Ramos (cell line): ENCODE measurements around the gene MINDY2.
"Not testable (repeated sequence)": the region's sequence is repeated elsewhere in the genome, so short reads cannot be mapped to it uniquely, and the experiment has no call there.

Source experiments
- in situ Hi-C: fragments of 300-500 bp; cut with MboI; formaldehyde crosslinking; loops from one replicate; pipeline ENCODE4 v1.14.3; 2022; ENCODE audit warnings: low sequenced_read_pairs; ENCODE audit not compliant: unreplicated experiment

Gene MINDY2

DNA sequence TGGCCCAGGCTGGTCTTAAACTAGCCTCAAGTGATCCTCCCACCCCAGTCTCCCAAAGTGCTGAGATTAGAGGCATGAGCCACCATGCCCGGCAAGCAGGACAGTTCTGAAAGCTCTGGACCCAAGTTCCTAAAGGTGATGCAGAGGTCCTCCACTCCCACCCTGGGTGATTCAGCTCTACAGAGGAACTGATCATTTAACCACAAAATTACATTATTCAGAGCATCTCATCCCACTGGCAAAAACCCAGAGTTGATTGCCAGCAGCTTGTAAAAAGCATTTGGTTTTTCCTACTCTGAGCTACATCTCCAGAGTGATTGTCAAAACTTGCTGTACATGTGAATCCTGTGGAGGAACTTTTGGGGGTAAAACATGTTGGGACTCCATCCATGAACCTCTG lies 102.2 kb downstream of the MINDY2 start:
- in situ Hi-C loops = loop anchor here (25.0 kb wide), 1 partner anchor 636 kb away; no protein-coding TSS in a partner anchor

DNA sequence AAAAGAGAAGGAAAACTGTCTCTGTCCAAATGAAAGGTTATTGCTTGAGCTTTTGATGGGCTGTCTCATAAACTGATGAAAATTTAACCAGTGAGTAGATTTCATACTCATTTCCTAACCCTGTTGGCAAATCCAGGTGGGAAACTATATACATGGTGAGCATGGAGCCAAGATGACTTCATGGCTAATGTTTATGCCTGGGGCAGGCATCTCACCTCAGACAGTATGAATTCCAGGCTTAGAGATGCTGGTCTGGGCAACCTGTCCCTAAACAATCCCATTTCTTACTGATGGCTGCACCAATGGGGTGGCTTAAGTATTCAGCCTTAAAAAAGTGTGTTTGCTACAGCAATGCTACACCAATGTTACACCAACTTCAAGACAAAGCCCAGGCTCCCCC lies 104.2 kb downstream of the MINDY2 start:
- in situ Hi-C loops = no loop called here

DNA sequence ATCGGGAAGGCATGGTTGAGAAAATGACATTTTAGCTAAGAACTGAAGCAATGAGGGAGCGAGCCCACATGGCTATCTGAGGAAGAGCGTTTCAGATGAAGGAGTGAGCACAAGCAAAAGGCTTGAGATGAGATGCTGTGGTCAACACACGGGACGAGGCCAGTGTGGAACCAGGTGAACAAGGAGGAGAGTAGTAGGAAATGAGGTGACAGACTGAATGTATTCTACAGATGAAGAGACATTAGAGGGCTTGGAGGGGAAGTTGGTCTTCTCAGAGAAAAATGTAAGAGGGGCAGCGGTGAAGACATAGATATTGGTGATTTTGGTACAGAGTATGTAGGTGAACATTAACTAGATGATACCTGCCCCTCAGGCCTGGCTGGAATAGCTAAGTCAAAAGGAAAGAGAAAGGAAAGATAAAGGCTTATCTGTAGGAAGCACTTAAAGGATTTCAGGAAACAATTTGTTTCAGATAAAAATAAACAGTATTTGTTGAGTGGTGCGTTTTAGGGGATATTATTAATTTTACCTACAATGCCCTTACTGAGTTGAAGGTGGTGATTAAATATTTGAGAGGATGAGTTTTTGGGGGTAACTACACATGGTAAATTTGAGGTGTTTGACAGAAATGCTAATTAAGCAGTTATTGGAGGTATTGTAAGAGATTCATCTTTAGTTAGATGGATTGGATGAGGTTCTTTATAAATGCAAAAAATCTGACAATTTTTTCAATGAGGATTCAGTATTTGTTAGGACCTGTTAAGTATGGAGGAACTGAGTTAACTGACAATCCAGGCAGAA lies 105.4 kb downstream of the MINDY2 start:
- in situ Hi-C loops = no loop called here

DNA sequence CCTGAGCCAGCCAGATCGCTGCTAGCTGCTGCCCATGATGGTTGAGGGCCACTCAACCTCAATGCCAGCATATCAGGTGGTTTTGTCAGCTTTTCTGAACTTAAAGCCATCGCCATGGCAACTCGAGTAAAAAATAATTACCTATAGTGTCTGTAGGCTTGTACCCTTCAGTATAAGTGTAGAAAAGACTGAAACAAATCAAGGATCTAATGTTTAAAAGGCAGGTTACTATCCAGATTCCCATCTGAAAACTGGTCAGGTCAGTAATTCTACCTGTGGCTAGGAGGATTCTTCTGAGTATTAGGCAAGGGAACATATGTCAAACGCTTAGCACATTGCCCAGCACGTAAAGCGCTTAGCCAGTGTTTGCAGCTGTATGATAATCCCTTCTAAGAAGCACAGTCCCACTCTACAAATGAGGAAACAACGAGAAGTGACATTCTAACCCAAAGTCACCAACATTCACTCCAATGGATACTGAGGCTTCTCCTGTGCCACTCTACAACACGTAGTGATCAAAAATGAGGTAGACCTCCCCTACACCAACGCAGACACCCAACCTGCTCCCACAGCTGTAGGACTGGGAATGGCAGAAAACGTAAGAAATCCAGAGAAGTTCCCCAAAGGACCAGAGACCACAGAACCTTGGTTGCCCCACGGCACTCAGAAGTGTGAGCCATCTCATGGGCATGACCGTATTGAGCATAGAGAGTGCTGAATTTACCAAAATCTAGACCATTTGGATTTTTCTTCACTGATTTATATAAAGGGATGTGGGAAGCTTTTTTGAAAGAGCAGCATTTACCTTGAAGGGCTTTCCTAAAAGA lies 107.1 kb downstream of the MINDY2 start:
- in situ Hi-C loops = no loop called here

DNA sequence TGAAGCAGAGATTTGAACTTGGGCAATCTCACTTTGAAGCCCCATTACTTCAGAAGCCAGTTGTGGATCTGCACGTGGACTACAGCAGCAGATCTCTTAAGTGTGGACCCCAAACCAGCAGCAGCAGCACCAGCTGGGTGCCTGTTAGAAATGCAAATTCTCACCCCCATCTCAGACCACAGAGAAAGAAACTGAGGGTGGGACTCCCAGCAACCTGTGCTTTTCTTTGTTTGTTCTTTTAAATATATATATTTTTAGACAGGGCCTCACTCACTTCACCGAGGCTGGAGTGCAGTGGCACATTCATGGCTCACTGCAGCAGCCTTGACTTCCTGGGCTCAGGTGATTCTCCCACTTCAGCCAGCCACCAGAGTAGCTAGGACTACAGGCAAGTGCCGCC lies 109.2 kb downstream of the MINDY2 start:
- in situ Hi-C loops = no loop called here

DNA sequence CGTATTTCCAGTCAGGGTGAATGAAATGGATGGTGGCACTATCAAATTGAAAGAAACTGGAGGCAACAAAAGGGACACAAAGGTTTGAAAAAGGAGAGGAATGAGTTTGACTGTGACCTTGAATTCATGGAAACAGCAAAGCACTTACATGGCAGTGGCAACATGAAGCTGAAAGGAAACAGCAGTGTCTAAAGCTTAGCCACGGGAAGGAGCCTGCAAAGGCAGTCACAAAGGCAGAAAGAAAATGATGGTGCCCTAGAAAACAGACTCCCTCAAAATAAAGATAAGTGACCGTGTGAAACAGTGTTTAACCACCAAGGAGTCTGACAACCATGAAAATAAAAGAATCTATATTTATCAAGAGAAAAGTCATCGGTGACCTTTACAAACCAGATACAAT lies 111.1 kb downstream of the MINDY2 start:
- in situ Hi-C loops = no loop called here

DNA sequence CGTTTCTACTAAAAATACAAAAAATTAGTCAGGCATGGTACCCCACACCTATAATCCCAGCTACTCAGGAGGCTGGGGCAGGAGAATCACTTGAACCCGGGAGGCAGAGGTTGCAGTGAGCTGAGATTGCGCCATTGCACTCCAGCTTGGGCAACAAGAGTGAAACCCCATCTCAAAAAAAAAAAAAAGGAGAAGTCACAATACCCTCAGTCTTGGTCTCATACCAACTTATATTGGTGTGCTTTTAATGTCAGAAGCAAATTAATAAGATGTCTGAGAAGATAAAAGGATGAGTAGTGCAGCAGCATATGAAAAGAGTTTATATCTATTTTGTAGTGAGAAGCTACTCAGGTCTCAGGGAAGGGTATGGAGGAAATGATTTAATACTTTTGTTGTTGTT lies 112.8 kb downstream of the MINDY2 start:
- in situ Hi-C loops = not testable (repeated sequence)

DNA sequence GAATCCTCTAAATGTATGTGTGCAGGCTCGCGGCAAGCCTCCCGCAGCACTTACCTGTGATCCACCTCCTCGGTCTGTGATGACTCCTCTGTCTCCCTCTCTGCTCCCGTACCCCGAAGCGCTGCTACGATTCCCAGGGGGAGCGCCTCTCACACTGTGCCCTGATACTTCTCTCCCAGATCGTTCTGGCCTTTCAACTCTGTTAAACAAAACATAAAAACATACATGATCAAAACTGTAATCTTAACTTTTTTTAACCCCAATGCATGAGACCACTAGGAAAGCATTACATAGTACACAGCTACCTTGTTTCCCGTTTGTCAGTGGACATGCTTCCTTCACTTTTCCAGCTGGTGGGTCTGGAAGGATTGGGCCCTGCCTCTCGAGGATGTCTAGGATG lies 115.8 kb downstream of the MINDY2 start:
- in situ Hi-C loops = no loop called here

DNA sequence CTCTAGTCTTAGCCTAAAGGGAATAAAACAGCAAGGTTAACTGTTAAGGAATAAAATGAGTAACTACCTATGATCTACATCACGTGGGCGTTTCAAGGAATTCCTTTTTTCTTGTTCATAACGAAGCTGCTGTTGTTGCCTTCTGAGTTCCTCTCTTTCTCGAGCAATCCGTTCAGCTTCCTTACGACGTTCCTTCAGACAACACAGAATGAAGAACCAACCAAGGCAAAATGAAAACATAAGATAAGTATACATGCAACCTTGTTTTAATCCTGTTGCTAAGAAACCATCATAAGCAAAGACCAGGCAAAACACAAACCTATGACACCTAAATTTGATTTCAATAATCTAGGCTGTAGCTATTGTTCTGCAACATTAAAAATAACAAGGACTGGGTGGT lies 118.3 kb downstream of the MINDY2 start:
- in situ Hi-C loops = no loop called here

DNA sequence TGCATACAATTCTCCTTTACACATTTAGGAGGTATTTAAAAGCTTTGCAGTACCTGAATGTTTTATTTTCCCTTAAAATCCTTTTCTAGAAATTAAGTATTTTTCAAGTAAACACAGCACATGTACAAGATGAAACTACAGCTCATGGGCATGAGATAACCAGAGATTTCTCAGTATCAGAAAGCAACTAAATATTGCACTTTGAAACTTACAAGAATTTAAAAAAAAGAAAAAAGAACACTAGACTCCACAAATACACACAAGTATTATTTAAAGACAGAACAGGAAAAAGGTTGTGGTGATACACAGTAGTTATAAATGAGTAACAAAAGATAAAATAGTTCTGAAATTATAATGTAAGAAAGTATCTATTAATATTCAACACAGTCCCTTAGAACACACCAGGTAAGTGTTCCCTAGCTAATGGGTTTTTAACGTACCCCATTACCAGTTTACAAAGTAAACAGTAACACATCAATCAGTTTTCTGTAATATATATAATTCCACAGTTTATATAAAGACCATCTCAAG lies 127.1 kb downstream of the MINDY2 start:
- in situ Hi-C loops = no loop called here

DNA sequence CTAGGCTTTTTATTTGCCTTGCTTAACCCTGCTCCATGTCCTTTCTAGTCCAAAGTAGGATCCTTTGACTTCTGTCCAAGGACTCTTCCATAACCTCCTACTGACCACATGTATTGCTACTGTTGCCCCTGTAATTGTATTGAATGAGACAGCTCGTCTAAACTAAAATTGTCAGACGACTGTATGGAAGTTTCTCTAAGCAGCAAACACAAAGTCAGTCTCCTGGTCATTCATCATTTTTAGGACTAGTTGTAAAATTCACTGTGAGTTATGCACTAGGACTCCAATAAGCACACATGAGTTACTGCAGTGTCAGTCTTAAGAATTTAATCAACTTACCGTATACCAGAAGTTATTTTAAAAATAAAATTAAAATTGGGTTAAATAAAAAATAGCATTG lies 129.5 kb downstream of the MINDY2 start:
- in situ Hi-C loops = no loop called here

DNA sequence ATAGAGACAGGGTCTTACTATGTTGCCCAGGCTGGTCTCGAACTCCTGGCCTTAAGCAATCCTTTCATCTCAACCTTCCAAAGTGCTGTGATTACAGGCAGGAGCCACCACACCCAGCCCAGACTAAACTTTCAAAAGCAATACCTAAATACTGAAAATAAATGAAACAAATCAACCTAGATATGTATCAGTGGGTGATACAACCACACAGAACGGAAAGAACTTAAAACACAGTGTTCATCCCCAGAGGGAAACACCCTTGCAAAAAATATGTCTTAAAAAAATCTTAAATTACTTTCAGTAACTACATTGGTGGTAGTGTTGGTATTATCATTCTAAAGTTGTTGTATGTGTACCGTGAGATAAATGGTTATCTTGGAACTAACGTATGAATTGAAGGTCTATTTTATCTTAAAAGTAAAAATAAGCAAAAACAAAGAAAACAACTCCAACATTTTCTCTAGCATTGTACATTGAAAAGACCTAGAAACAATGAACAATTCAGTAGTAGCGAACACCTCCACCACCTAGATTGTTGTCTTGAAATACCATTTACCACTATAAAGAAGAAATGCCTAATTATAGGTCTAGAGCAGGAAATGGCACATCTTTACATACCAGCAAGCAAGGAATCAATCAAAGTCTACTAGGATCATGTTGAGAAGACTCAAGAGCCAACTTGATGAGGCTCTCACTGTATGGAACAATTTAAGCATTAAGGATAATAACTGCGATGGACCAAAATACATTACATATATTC lies 137.6 kb downstream of the MINDY2 start:
- in situ Hi-C loops = no loop called here

DNA sequence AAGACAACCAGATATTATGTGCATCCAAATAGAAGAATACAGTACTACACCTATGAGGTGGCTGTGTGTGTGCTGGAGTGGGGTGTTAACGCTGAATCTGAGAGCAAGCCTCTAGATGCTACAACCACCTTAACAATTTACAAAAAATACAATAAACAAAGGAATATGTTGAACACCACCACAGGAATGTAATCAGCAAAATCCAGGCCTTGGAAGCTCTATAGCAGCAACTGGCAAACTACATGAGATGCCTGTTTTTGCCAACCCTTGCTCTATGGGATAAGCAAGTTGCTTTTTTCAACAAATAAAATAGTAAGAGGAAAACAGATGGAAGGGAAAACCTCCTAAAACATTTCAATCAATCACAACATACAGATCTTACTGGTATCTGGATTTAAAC lies 138.5 kb downstream of the MINDY2 start:
- in situ Hi-C loops = no loop called here

DNA sequence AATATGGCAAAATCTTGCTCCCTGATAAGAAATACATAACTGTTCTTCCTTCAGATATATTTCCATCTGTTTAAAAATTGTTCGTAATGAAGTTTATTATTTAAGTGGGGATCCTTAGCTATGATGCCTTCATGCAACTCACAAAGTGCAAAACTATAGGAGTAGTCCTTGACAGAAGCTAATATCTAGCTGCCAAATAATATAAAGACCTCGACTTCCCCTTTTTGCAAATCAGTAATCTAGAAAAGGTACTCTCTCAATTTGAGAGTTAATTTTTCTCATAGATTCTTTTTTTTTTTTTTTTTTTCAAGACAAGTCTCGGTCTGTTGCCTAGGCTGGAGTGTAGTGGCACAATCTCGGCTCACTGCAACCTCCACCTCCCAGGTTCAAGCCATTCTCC lies 139.4 kb downstream of the MINDY2 start:
- in situ Hi-C loops = no loop called here
